Activated T-helper 9 cell treated with anti-CD3 and anti-CD28 coated beads, Interleukin-2, amount 50 U/mL, for 16 hours (primary cell): ENCODE measurements around the gene SRP68.

Experiments used
- DNase-seq: peaks from one replicate; pipeline ENCODE4 v3.0.0-alpha.2; 2020; ENCODE audit warnings: low read depth

Gene SRP68

DNA sequence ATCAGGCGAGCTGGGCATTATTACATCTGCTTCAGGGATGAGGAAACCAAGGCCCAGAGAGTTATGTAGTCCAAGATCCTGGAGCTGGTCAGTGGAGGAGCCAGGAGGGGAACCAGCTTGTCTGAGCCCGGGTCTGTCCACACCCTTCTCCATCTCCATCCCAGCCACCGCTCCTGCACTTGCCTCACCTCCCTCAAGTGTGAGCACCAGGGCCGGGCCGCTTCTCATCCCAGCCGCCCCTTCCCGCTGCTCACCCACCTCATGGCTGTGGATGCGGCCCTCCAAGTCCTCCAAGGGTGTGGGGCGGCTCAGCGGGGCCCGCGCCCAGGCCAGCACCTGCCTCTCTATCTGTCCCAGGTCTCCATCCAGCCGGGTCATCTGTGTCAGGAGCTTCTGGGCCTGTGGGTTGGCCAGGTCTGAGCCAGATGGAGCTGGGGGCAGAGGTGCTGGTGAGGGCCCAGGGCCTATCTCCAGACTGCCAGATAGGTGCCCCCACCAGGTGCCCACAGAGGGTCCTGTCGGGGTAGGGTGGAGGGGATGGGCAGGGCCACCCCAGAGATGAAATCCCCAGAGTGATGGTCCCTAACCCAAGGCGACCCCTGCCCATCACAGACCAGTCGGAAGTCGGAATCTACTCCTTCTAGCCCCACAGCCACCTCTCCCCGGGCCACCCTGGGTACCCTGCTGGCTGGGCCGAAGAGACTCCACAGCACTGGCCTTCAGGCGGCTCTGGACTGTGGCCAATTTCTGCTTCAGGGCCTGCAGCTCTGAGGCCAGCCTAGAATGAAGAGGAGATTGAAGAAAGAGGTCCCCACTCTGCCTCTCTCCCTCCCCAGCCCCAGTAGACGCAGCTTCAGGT, 54.6 kb downstream of the SRP68 start:
- DNase-seq, result no peak

DNA sequence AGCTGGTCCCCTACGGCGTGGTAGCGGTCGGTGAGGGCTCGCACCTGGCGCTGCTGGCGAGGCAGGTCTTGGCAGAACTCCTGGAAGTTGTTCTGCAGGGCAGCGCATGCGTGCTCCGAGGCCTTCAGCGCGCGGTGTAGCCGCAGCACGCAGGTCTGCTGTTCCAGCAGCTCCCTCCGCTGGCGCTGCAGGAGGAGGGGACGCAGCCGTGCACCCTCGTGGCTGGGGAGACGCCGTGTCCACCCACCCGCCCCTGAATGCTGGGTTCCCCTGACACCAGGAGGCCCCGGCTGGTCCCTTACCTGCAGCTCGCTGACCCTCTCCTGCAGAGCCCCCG, 57.4 kb downstream of the SRP68 start:
- no peak for DNase-seq

DNA sequence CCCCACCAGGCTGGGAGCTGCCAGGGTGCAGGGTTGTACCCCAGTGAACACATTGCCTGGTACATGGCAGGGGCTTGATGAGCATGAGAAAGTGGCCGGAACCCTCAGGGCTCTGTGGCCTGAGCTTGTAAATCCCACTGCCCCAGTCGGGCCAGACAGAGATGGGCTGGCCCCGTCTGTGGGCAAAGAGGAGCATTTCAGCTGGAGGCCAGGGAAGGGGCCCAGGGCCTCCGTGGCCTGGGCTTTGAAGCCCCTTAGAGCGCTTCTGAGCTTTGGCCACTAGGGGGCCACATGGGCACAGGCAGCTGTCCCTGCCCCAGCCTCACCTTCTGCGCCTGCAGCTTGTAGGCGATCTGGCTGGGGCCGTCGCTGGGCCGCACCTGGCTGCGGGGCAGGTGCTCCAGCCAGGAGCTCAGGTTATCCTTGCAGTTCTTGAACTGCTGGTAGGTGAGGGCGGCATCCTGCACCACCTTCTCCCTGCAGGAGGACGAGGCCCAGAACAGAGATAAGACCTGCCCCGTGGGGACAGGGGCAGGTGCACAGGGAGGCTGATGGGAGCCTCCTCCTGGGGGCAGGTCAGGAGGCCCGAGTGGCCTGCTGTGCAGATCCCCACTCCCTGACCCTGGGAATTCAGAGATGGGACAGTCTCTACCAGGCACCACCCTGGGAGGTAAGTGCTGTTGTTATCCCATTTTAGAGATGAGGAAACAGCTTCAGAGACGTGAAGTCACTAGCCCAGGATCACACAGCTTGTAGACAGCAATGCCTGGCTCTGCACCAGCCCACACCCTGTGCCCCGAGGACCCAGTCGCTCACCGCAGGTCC, 58.0 kb downstream of the SRP68 start:
- peak; percentile 66 for DNase-seq

DNA sequence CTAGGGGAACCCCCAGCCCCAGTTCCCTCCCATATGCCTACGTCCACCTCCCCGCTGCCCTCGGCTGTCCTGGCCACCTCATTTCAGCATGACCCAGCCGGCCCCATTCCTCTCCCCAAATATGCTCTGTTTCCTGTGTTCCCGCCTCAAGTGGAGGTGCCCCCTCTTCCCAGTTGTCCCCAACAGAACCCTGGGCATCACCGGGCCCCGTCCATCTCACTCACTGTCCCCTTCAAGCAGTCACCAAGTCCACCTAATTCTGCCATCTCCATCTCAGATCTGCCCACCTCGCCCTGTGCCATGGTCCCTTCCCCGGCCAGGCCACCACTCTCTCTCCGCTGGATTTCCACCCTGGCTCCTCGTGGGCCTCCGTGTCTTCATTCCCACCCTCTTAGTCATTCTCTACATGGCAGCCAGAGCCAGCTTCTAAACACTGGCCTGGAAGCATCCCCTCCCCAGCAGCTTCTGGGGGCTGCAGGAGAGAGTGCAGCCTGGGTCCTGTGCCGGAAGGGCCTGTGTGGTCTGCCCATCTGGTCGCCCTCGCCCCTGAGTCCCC, 58.9 kb downstream of the SRP68 start:
- DNase-seq, result no peak

DNA sequence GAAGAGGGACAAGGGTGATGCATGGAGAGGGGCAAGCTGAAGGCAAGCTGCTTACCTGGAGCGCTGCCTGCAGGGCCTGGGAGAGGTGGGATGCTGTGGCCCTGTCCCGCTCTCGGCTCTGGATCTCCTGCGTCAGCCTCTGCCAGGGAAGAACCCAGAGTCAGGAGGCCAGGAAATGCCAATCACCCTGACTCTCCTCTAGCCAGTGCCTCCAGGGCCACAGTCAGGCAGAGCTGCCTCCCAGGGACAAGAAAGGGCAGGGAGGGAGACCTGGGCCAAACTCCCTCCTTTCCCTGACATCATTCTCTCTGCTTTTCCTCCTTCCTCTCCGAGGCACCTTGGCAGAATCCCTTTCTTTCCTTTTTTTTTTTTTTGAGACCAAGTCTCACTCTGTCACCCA, 60.4 kb downstream of the SRP68 start:
- DNase-seq, result no peak

DNA sequence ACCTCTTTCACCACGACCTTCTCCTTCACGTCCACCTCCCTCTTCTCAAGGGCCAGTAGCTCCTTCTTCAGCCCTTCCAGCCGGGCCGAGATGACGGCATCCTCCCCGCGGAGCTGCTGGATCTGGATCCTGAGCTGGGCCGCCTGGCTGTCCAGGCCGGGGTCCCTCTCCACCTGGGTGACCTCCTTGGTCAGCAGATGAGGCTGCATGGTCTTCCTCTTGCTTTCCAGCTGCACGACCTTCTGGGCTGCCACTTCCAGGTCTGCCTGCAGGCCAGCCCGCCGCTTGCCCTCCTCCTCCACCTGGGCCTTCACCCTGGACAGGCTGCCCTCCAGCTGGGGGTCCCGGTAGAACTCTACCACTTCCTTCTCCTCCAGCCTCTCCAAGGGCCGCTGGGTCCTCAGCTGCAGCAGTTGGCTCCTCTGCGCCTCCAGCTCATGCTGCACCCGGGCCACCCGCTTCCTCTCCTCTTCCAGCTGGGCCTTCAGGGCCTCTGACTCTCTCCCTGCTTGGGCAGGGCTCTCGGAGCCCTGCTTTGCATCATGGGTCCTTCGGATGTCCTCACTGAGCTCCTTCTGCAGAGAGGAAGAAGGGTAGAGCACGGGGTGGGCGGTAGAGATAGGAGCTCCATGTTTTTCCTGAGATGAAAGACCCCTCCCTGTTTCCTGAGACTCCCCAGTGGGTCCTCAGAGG, 62.2 kb downstream of the SRP68 start:
- DNase-seq, result no peak

DNA sequence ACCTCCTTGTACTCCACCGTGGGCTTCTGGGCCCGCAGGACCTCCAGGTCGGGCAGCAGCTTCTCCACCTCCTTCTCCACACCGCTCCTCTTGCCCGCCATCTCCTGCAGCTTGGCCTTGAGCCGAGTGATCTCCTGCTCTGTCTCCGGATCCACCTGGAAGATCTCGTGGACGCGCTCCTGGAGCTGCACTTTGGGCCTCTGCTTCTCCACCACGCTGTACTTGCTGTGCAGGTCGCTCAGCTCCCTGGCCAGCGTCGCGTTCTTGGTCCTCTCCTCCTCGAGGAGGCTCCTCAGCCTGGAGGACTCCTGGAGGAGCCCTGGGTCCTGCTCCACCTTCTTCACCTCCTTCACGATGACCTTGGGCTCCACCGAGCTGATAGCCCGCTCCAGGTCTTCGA, 62.9 kb downstream of the SRP68 start:
- no peak for DNase-seq

DNA sequence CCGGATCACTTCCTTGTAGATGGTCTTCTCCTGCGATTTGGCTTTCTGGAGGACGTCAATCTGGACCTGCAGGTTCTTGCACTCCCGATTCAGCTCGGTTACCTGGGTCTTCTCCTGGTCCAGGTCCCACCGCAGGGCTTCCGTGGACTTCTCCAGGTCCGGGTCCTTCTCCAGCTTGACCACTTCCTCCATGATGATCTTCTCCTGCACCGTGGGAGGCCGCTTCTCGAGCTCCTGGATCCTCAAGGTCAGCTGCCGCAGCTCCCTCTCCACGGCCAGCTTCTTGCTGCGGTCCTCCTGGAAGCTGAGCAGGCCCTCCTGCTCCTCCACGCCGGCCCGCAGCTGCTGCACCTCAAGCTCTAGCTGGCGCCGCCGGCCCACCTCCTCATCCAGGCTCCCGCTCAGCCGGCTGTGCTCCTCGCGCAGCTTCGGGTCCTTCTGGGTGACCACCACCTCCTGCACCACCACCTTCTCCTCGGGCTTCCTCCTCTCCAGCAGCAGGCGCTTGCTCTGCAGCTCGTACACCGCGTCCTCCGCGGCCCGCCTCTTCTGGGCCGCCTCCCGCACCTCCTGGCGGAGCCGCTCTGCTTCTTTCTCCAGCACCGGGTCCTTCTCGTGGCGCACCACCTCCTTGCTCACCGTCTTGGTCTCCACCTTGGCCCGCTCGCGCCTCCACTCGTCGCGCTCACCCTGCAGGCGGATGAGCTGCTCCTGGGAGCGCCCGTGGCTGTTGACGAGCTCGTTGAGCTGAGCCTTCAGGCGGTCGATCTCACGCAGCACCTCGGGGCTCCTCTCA, 63.5 kb downstream of the SRP68 start:
- no peak for DNase-seq

DNA sequence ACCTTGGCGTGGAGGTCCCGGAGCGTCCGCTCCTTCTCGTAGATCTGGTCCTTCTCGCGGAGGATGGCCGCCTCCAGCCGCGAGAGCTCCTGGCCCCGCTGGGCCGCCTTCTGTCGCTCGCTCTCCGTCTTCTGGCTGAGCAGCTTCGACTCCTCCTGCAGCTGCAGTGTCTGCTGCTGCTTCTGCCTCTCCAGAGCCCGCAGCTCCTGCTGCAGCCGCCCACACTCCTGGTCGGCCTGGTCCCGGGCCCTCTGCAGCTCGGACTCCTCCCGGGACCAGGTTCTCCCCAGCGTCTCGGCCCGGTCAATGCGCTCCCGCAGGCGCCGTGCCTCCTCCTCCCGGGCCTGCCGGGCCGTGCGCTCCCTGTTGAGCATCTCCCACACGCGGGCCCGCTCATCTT, 64.1 kb downstream of the SRP68 start:
- DNase-seq, result no peak

DNA sequence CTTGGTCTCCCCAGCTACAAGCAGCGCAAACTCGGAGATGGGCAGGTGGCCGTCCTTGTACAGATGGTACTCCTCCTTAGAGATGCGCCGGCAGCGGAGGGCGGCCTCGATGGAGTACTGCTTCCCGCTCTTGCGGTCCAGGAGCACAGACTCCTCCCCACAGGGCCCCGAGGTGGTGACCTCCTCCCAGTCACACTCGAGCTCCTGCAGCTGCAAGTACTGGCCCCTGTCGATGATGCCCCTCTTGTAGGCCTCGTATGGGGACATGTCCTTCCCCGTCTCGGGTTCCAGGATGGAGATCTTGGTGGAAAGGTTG, 64.5 kb downstream of the SRP68 start:
- DNase-seq, result no peak

DNA sequence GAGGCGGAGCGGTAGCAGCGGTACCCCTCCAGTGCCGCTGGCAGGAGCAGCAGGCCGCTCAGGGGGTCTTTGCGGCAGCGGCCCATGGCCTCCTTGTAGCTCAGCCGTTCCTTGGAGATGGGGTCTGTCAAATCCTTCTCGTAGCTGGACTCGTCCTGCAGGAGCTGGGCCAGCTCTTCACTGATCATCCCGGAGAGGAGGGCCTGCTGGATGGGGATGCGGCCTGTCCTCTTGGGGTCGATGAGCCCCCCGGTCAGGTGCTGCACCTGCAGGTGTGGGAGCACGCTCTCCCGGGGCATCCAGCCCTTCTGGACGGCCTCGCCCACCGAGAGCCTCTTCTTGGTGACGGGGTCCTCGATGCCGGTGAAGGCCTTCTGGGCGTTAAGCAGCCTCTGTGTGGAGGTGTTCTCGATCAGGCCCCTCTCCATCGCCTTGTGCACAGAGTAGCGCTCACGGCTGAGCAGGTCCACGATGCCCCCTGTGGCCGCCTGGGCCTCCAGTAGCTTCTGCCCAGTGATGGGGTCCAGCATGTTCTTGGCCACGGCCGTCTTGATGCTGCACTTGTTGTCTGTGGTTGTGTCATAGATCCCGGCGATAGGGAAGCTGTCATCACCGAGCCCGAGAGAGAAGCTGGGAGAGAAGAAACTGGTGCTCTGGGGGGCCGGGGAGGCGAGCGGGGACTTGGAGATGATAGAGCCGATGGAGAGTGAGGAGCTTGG, 65.0 kb downstream of the SRP68 start:
- DNase-seq, result no peak

DNA sequence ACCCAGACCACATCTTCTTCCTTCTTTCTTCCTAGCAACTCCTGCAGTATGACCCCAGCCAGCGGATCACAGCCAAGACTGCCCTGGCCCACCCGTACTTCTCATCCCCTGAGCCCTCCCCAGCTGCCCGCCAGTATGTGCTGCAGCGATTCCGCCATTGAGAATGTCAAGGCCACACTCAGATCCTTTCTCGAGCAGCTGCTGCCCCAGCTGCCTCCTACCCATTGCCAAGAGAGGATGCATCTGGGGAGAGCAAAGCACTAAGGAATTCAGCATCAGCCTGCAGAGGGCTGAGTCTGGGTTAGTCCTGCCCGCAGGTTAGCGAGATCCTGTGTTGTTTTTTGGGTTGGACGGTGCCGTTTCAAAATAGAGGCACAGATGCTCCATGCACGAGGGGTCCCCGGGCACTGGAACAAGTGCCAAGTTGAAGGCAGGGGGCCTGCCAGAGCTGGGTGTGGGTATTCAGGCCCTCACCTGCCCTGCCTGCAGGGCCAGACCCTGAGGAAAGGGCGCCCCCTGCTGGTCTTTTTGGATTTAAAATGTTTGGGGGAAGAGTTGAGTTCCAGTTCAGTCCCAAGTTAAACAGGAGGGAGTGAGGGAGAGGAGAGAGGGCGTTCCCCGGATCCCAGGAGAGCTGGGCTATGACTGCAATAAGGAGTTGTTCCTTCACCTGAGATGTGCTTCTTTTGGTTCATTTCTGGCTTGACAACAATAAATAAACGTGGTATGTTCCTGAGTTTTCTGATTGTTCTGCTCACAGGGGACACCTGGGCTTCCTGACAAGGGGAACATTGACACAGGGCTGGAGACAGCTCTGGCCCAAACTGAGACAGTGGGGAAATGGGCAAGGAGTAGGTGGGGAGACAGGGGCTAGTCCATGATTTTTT, 66.8 kb downstream of the SRP68 start:
- peak; percentile 66 for DNase-seq

DNA sequence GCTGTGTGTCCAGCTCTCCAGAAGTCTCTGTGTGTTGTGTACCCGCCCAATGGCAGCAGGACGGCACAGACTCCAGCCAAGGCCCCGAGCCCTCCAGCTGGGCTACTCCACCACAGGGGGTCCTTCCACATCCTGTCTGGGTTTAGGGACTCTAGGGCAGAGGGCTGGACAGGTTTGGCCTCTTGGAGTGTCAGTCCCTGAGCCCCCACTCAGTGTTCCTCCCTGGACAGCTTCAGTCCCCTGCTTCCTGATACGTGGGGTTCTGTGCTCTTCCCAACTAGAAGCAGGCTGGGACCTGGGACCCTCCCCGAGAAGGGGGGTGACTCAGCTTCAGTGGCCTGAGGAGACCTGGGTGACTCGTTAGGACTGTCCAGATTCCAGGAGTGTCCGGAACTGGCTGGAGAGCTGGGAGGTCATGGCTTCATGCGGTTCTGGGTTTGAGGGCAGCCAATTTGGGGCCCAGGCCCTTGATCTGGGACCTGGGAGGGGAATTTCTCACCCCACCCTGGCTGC, 67.5 kb downstream of the SRP68 start:
- DNase-seq, result no peak

DNA sequence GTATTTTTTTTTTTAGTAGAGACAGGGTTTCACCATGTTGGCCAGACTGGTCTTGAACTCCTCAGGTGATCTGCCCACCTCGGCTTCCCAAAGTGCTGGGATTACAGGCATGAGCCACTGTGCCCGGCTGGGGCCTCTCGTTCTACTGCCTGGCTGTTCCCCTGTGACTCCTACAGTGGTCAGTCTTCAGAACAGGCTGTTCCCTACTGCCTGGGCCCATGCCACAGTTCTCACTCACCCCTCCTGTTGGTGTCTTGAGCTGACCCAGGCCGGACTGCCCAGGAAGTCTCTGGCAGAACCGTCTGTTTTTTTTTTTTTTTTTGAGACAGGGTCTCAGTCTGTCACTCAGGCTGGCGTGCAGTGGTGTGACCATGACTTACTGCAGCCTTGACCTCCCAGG, 68.4 kb downstream of the SRP68 start:
- no peak for DNase-seq

DNA sequence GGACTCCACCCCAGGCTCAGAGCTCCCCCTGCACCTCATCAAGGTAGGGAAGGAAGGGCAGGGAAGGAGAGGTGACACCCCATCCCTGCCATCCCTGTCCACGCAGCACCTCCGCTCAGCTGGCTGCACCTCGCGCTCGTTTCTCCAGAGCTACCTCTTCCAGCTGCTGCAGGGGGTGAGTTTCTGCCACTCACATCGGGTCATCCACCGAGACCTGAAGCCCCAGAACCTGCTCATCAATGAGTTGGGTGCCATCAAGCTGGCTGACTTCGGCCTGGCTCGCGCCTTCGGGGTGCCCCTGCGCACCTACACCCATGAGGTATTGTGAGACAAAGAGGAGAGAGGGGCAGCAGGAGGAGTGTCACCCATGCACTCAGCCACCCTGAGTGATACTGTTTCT, 70.2 kb downstream of the SRP68 start:
- DNase-seq, result no peak

DNA sequence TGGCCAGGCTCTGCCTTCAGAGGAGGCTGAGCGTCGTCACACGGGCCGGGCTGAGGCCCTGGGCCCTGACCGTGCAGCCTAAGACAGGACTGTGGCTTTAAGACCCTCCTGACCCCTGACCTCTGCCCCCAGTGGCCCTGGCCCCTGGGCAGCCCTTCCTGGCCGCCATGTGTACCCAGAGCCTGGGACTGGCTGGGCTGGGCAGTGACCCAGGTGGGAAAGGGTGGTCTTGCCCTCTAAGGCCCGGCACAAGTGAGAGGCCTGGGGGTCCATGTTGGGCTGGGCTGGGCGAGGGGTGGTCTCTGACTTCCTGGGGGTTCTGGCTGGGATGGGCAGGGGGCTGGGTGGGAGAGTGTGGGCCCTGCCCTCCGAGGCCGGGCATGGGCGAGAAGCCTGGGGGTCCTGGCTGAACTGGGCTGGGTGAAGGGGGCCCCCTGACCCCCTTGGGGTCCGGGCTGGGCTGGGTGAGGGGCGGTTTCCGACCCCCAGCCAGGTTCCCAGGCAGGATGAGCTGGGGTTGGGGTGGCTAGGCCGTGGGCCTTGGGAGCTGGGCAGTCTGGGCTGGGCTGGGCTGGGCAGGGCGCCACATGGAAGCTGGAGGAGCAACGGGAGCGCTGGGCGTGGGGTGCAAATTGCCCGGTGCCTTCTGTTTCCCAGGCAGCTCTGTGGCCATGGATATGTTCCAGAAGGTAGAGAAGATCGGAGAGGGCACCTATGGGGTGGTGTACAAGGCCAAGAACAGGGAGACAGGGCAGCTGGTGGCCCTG, 71.4 kb downstream of the SRP68 start, which contains the start of gene CDK3:
CDK3 (plus strand) TSS at position 101 of the 767 bp plus-strand sequence; CDS start at position 672, 571 bp downstream.
- no peak for DNase-seq

DNA sequence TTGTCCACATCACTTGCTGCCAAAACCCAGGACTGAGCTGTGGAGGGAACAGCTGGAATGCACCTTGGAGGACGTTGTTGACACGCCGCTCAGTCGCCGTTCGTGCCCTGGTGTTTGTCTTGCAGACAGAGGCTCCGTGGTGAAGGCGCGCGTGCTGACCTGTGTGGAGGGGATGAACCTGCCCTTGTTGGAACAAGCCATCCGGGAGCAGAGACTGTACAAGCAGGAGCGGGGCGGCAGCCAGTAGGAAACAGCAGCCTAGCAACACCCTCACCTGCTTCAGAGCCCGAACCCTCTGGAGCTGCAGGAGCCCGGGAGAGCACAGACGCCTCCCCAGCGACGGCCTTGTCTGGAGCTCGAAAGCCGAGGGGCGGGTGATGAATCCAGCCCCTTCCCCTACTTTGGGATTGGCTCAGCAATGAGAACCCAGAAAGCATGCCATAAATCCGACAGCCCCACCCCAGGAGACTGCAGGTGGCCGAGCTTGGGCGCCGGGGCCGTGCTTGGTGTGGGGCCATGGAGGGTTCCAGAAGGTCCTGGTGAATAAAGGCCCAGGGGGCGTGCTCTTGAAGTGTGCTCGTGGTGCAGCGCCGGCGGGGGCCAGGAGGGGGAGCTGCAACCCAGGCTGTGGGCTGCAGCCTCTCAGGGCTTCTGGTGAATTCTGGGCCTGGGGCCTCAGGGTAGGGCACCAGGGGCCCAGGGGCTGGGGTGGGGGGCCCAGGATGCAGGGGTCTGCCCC, 72.1 kb downstream of the SRP68 start:
- DNase-seq, result peak; percentile 49

DNA sequence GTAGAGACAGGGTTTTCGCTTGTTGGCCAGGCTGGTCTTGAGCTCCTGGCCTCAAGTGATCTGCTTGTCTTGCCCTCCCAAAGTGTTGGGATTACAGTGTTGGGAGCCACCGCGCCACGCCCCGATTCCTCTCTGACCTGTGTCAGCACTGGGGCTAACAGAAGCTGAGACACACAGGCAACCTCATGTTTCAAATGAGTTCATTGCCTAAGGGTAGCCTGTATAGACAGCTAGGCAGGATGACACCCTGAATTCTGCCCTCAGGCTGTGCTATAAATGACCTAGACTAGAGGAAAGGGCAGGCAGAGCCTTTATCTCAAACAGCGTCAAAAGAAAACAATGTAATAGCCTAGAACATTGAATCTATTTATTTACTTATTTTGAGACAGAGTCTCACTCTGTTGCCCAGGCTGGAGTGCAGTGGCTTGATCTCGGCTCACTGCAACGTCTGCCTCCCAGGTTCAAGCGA, 74.0 kb downstream of the SRP68 start:
- no peak for DNase-seq
